RWPE2 (cell line): ENCODE data around the gene EFCAB13.

Source experiments
- ATAC-seq: fragments of 200-7000 bp; cut with Tn5 transposase; 3 replicates; pipeline ENCODE4 v1.9.1; 2021; ENCODE audit warnings: low read depth
- DNase-seq: peaks from one replicate; pipeline ENCODE4 v3.0.0-alpha.2; 2020; ENCODE audit warnings: low spot score
- H3K27ac ChIP-seq: fragments of 450-650 bp; 2 replicates; pipeline ENCODE4 v1.5.1; 2017; ENCODE audit warnings: mild to moderate bottlenecking; ENCODE audit not compliant: poor library complexity, severe bottlenecking
- H3K27me3 ChIP-seq: fragments of 250-450 bp; sonication (Bioruptor Pico); 2 replicates; pipeline ENCODE4 v1.5.1; 2021; ENCODE audit warnings: mild to moderate bottlenecking, moderate library complexity; ENCODE audit not compliant: insufficient read depth, poor library complexity, severe bottlenecking
- H3K36me3 ChIP-seq: fragments of 250-450 bp; sonication (Bioruptor Pico); 2 replicates; pipeline ENCODE4 v1.5.1; 2020; ENCODE audit warnings: low read depth, mild to moderate bottlenecking, moderate library complexity
- H3K4me1 ChIP-seq: fragments of 250-450 bp; sonication (Bioruptor Pico); 2 replicates; pipeline ENCODE4 v1.5.1; 2021; ENCODE audit warnings: mild to moderate bottlenecking, moderate library complexity; ENCODE audit not compliant: insufficient read depth, poor library complexity, severe bottlenecking
- H3K4me3 ChIP-seq: fragments of 250-450 bp; sonication (Bioruptor Pico); 2 replicates; pipeline ENCODE4 v1.5.1; 2021; ENCODE audit warnings: mild to moderate bottlenecking, moderate library complexity; ENCODE audit not compliant: severe bottlenecking
- H3K9me3 ChIP-seq: fragments of 250-450 bp; sonication (Bioruptor Pico); 2 replicates; pipeline ENCODE4 v1.5.1; 2021; ENCODE audit warnings: mild to moderate bottlenecking, moderate library complexity; ENCODE audit not compliant: severe bottlenecking
- TF ChIP-seq, protein P1 (sequence below): fragments of 450-650 bp; IDR thresholded peaks from one replicate; pipeline ENCODE4 v1.5.1; 2017; ENCODE audit warnings: mild to moderate bottlenecking, moderate library complexity; ENCODE audit not compliant: poor library complexity, severe bottlenecking

The EFCAB13 gene

DNA sequence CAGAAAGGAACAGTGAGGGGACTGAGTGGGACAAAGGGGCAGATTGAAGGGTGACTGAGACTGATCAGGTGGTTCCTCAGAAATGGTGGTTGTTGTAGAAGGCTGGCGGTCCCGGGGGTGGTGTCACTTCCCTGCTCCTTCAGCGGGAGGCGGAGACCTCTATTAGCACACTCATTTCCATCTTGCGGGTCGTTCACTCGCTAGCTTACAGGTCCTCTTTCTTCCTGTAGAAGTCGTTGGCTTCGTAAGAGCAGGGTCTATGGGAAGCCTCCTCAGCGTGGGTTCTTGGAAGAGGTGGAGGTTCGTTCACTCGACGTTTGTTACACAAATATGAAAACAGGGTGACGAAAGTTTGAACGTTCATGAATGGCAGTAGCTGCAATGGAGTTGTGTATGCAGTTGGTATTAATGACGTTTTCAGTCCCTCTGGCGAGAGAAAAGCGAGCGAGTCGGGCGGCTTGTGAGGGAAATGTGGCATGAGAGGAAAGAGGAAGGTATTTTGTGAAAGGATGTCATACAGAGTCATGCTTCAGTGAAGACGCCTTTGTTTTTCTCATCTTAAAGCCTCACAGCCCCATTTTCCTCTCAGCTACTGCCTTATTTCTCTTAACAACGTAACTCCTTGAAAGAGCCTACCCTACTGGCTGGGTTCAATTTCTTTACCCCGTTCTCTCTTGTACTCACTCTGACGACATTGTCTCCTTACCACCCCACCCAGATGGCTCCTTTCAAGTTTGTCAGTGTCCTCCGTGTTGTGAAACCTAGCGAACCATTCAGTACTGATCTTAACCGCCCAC lies 667 bp downstream of the EFCAB13 start:
- H3K4me3 ChIP-seq: peak overlapping the region; percentile 41
- no peak overlapping the region for H3K27ac ChIP-seq
- DNase-seq (no peak), ATAC-seq (peak; percentile 2; the same call in 1 of the 3 replicates)
- no peaks in the 10 kb centered on the region for H3K9me3 ChIP-seq
- H3K27me3 ChIP-seq: no peaks in the 10 kb centered on the region
- H3K36me3 ChIP-seq: no peaks in the 10 kb centered on the region
- H3K4me1 ChIP-seq: peaks cover 6% of the 10 kb centered on the region
- TF ChIP-seq, protein P1, sequence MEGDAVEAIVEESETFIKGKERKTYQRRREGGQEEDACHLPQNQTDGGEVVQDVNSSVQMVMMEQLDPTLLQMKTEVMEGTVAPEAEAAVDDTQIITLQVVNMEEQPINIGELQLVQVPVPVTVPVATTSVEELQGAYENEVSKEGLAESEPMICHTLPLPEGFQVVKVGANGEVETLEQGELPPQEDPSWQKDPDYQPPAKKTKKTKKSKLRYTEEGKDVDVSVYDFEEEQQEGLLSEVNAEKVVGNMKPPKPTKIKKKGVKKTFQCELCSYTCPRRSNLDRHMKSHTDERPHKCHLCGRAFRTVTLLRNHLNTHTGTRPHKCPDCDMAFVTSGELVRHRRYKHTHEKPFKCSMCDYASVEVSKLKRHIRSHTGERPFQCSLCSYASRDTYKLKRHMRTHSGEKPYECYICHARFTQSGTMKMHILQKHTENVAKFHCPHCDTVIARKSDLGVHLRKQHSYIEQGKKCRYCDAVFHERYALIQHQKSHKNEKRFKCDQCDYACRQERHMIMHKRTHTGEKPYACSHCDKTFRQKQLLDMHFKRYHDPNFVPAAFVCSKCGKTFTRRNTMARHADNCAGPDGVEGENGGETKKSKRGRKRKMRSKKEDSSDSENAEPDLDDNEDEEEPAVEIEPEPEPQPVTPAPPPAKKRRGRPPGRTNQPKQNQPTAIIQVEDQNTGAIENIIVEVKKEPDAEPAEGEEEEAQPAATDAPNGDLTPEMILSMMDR: no peak

DNA sequence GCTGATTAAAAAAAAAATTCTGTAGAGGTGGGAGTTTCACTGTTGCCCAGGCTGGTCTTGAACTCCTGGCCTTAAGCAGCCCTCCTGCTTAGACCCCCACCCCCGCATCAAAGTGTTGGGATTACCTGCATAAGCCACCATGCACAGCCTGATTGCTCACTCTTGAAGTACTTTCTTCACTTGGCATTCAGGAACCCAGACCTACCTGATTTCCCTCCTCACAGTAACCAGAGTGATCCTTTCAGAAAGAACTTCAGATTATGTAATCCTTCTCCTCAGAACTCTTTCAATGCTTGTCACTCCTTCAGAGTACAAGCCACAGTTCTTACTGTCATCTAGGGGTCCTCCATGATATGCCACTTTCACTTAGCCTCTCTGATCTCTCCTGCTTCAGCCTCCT lies 1.4 kb downstream of the EFCAB13 start:
- no peak for DNase-seq
- TF ChIP-seq, protein P1: no peak
- peaks cover 6% of the 10 kb centered on the region for H3K4me1 ChIP-seq
- no peaks in the 10 kb centered on the region for H3K9me3 ChIP-seq
- no peak overlapping the region for H3K27ac ChIP-seq
- no peak overlapping the region for H3K4me3 ChIP-seq
- no peaks in the 10 kb centered on the region for H3K27me3 ChIP-seq
- no peak for ATAC-seq
- H3K36me3 ChIP-seq: no peaks in the 10 kb centered on the region

DNA sequence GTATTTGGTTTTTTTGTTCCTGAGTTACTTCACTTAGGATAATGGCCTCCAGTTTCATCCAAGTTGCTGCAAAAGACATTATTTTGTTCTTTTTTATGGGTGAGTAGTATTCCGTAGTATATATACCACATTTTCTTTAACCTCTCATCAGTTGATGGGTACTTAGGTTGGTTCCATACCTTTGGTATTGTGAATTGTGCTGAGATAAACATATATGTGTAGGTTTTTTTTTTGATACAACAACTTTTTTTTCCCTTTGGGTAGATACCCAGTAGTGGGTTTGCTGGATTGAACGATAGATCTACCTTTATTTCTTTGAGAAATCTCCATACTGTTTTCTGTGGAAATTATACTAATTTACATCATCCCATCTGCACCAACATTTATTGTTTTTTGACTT lies 6.8 kb downstream of the EFCAB13 start:
- H3K27ac ChIP-seq: no peak overlapping the region
- H3K4me1 ChIP-seq: no peaks in the 10 kb centered on the region
- no peaks in the 10 kb centered on the region for H3K9me3 ChIP-seq
- no peak overlapping the region for H3K4me3 ChIP-seq
- DNase-seq: no peak
- H3K27me3 ChIP-seq: no peaks in the 10 kb centered on the region
- H3K36me3 ChIP-seq: no peaks in the 10 kb centered on the region
- TF ChIP-seq, protein P1: no peak
- ATAC-seq: no peak

DNA sequence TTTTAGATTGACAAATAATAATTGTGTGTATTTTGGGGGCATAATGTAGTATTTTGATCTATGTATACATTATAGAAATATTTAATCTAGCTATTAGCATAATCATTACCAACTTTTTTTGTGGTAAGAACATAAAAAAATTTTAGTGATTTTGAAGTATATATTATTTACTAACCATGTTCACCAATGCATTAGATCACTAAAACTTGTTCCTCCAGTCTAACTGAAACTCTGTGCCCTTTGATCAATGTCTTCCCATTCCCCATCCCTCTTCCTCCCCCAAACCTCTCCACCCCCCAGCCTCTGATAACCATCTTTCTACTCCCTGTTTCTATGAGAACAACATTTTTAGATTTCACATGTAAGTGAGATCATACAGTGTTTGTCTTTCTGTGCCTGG lies 8.5 kb downstream of the EFCAB13 start:
- Histone ChIP-seq H3K27ac (no peak overlapping the region), H3K4me3 (no peak overlapping the region), H3K36me3 (no peaks in the 10 kb centered on the region), H3K9me3 (no peaks in the 10 kb centered on the region), H3K4me1 (no peaks in the 10 kb centered on the region), H3K27me3 (no peaks in the 10 kb centered on the region)
- ATAC-seq (no peak), DNase-seq (no peak)
- TF ChIP-seq, protein P1: no peak
